Hepatocyte (in vitro differentiated cells): ENCODE measurements around the gene TTYH2.
A peak's percentile ranks its signal among the peaks of the same experiment; 100 is the strongest.

ENCODE experiments used
- CTCF ChIP-seq: fragments of 200-600 bp; sonication (generic); IDR thresholded peaks from 2 replicates; pipeline ENCODE4 v1.5.1; 2016; ENCODE audit warnings: antibody characterized with exemption, mild to moderate bottlenecking; ENCODE audit not compliant: poor library complexity
- EZH2 ChIP-seq: fragments of 200-600 bp; sonication (generic); IDR thresholded peaks from 2 replicates; pipeline ENCODE4 v1.6.1; 2016; ENCODE audit warnings: antibody characterized with exemption, mild to moderate bottlenecking, borderline replicate concordance

- TF ChIP-seq CTCF, result peak; percentile 15
- no peak for TF ChIP-seq EZH2
Observed at GRCh38 chr17:74305865-74306654, 92.7 kb downstream of the TTYH2 start.
